KMS-11 (cell line): ENCODE measurements around the gene RNF208.
A peak's percentile ranks its signal among the peaks of the same experiment; 100 is the strongest.

Experiments used
- H2AFZ ChIP-seq: fragments of 200-600 bp; sonication (generic); 2 replicates; pipeline ENCODE4 v1.6.1; 2016; ENCODE audit warnings: antibody characterized with exemption, mixed run types, low read depth
- H3K27ac ChIP-seq: fragments of 200-600 bp; sonication (generic); 2 replicates; pipeline ENCODE4 v1.6.1; 2016; ENCODE audit warnings: mild to moderate bottlenecking, mixed run types
- H3K27me3 ChIP-seq: fragments of 200-600 bp; sonication (generic); 2 replicates; pipeline ENCODE4 v1.6.1; 2017; ENCODE audit warnings: mild to moderate bottlenecking, low read depth, mixed run types, moderate library complexity; ENCODE audit not compliant: insufficient read depth
- H3K36me3 ChIP-seq: fragments of 200-600 bp; sonication (generic); 2 replicates; pipeline ENCODE4 v1.6.1; 2017; ENCODE audit warnings: mild to moderate bottlenecking, mixed run types; ENCODE audit not compliant: insufficient read depth
- H3K4me1 ChIP-seq: fragments of 200-600 bp; sonication (generic); 2 replicates; pipeline ENCODE4 v1.6.1; 2016; ENCODE audit warnings: mild to moderate bottlenecking, low read depth, mixed run types; ENCODE audit not compliant: poor library complexity, severe bottlenecking
- H3K4me2 ChIP-seq: fragments of 200-600 bp; sonication (generic); 2 replicates; pipeline ENCODE4 v1.7.0; 2016; ENCODE audit warnings: mild to moderate bottlenecking, mixed run types
- H3K4me3 ChIP-seq: fragments of 200-600 bp; sonication (generic); IDR thresholded peaks from 2 replicates; pipeline ENCODE4 v1.6.1; 2017; ENCODE audit warnings: low read depth, low read length, mixed read lengths; ENCODE audit not compliant: insufficient read depth
- H3K79me2 ChIP-seq: fragments of 200-600 bp; sonication (generic); 2 replicates; pipeline ENCODE4 v1.6.1; 2016; ENCODE audit warnings: low read depth, mixed run types; ENCODE audit not compliant: insufficient read depth
- H3K9ac ChIP-seq: fragments of 200-600 bp; sonication (generic); 2 replicates; pipeline ENCODE4 v1.6.1; 2016; ENCODE audit warnings: mild to moderate bottlenecking, mixed run types
- H4K20me1 ChIP-seq: fragments of 200-600 bp; sonication (generic); 2 replicates; pipeline ENCODE4 v1.6.1; 2016; ENCODE audit warnings: mild to moderate bottlenecking, mixed run types; ENCODE audit not compliant: insufficient read depth
- TF ChIP-seq, protein P1 (sequence below): fragments of 200-600 bp; sonication (generic); conservative IDR thresholded peaks from 2 replicates; pipeline ENCODE4 v1.6.1; 2017; ENCODE audit warnings: low read depth, mild to moderate bottlenecking, antibody characterized with exemption, low read length, moderate library complexity, mixed read lengths

Gene RNF208

DNA sequence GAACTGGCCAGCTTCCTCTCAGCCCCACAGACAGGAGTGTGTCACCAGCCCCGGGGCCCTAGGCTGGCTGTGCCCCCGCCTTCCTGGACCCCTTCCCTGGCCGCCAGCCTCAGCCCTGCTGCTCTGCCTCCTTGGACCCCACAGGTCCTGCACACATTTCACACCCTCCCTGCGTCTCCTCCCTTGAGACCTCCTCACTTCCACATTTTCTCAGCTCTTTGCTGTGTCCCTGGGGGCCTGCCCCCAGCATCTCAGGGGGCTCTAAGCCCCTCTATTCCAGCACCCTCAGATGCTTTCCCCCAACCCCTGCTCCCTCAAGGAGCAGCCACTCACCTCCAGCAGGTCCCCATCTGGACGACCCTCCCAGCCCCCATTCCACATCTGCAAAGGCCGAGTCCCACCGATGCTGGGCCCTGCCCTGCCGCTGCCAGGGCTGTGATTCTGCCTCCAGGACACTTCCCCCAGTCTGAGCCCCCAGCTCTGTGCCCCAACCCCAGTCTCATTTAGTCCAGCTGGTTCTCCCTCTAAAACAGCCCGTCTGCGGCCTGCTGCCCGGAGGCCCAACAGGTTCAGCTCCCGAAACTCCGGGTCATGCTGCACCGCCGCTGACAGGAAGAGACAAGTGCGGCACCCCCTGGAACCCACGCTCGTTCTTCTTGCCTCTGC is 12.9 kb upstream of the RNF208 start:
- no peak overlapping the region for H3K4me2 ChIP-seq
- H4K20me1 ChIP-seq = no peaks in the 10 kb centered on the region
- peaks cover 23% of the 10 kb centered on the region for H3K4me1 ChIP-seq
- H3K79me2 ChIP-seq = no peaks in the 10 kb centered on the region
- peaks cover 46% of the 10 kb centered on the region for H3K27me3 ChIP-seq
- no peak overlapping the region for H3K9ac ChIP-seq
- TF ChIP-seq, protein P1, sequence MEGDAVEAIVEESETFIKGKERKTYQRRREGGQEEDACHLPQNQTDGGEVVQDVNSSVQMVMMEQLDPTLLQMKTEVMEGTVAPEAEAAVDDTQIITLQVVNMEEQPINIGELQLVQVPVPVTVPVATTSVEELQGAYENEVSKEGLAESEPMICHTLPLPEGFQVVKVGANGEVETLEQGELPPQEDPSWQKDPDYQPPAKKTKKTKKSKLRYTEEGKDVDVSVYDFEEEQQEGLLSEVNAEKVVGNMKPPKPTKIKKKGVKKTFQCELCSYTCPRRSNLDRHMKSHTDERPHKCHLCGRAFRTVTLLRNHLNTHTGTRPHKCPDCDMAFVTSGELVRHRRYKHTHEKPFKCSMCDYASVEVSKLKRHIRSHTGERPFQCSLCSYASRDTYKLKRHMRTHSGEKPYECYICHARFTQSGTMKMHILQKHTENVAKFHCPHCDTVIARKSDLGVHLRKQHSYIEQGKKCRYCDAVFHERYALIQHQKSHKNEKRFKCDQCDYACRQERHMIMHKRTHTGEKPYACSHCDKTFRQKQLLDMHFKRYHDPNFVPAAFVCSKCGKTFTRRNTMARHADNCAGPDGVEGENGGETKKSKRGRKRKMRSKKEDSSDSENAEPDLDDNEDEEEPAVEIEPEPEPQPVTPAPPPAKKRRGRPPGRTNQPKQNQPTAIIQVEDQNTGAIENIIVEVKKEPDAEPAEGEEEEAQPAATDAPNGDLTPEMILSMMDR = 0 out of 2 replicates have a peak, but pooled peaks have one; percentile 5
- no peak overlapping the region for H2AFZ ChIP-seq
- no peak overlapping the region for H3K4me3 ChIP-seq
- no peak overlapping the region for H3K27ac ChIP-seq
- no peaks in the 10 kb centered on the region for H3K36me3 ChIP-seq

DNA sequence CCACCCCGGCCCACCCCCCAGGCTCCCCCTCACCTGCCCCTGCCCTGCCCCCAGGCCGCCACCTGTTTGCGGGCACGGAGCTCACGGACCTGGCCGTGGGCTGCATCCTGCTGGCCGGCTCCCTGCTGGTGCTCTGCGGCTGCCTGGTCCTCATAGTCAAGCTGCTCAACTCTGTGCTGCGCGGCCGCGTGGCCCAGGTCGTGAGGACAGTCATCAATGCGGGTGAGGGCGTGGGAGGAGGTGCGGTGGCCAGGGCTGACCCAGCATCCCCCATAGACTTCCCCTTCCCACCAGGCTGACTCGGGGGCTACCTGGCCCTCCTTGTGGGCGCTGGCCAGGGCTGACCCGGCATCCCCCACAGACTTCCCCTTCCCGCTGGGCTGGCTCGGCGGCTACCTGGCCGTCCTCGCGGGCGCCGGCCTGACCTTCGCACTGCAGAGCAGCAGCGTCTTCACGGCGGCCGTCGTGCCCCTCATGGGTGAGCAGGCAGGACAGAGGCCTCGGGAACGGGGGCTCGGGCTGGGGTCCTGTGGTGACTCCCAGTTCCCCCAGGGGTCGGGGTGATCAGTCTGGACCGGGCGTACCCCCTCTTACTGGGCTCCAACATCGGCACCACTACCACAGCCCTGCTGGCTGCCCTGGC is 12.1 kb upstream of the RNF208 start:
- Histone ChIP-seq H3K4me2 (no peak overlapping the region), H3K27ac (no peak overlapping the region), H3K4me1 (peaks cover 15% of the 10 kb centered on the region), H3K27me3 (peaks cover 49% of the 10 kb centered on the region), H3K79me2 (no peaks in the 10 kb centered on the region), H4K20me1 (no peaks in the 10 kb centered on the region), H3K4me3 (no peak overlapping the region), H2AFZ (no peak overlapping the region), H3K36me3 (no peaks in the 10 kb centered on the region), H3K9ac (no peak overlapping the region)
- TF ChIP-seq, protein P1 = no peak

DNA sequence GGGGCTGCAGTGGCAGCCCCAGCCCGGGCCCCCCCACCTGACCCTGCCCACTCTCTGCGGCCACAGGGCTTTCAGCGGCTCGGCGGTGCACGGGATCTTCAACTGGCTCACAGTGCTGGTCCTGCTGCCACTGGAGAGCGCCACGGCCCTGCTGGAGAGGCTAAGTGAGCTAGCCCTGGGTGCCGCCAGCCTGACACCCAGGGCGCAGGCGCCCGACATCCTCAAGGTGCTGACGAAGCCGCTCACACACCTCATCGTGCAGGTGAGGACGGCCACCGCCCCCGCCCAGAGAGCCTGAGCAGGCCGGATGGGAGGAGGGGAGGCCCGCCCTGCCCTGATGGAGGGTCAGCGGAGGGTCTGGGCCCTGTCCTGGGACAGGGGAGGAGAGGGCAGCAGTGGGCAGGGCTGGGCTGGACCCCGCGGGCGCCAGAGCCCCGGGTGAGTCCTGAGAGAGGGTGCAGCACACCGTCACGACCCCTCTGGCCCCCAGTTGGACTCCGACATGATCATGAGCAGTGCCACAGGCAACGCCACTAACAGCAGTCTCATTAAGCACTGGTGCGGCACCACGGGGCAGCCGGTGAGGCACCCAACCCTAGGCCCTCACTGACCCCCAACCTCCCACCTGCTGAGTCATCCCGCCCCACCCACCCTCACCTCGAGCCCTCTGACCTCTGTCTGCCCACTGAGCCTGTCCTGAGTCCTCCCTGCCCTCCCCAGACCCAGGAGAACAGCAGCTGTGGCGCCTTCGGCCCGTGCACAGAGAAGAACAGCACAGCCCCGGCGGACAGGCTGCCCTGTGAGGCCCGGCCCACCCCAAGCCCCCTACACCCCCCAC is 11.3 kb upstream of the RNF208 start:
- H3K4me1 ChIP-seq = peaks cover 10% of the 10 kb centered on the region
- H2AFZ ChIP-seq = no peak overlapping the region
- TF ChIP-seq, protein P1 = no peak
- no peaks in the 10 kb centered on the region for H3K79me2 ChIP-seq
- H3K4me2 ChIP-seq = no peak overlapping the region
- H4K20me1 ChIP-seq = no peaks in the 10 kb centered on the region
- H3K4me3 ChIP-seq = no peak overlapping the region
- H3K27me3 ChIP-seq = peaks cover 57% of the 10 kb centered on the region
- H3K36me3 ChIP-seq = no peaks in the 10 kb centered on the region
- H3K9ac ChIP-seq = no peak overlapping the region
- H3K27ac ChIP-seq = no peak overlapping the region

DNA sequence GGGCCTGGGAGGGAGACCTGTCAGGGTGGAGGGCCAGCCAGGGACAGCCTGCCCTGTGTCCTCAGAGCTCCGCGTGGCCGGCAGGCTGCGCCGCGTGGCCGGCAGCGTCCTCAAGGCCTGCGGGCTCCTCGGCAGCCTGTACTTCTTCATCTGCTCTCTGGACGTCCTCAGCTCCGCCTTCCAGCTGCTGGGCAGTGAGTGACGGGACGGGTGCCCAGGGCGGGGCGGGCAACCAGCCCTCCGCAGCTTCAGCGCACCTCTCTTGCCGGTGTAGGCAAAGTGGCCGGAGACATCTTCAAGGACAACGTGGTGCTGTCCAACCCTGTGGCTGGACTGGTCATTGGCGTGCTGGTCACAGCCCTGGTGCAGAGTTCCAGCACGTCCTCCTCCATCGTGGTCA is 10.5 kb upstream of the RNF208 start:
- TF ChIP-seq, protein P1 = no peak
- Histone ChIP-seq H3K79me2 (no peaks in the 10 kb centered on the region), H3K27me3 (peaks cover 58% of the 10 kb centered on the region), H3K4me3 (no peak overlapping the region), H3K27ac (no peak overlapping the region), H2AFZ (no peak overlapping the region), H3K4me1 (peaks cover 10% of the 10 kb centered on the region), H4K20me1 (no peaks in the 10 kb centered on the region), H3K36me3 (no peaks in the 10 kb centered on the region), H3K4me2 (no peak overlapping the region), H3K9ac (no peak overlapping the region)
